AG10803 (cell line): ENCODE results near the gene SLC12A2.
A peak's percentile ranks its signal among the peaks of the same experiment; 100 is the strongest.

Source experiments
- DNase-seq: peaks from one replicate; pipeline ENCODE4 v3.0.0; 2010; ENCODE audit warnings: low read depth
- H3K4me3 ChIP-seq: 2 replicates; pipeline ENCODE4 v1.5.1; 2011; ENCODE audit warnings: mild to moderate bottlenecking, low read length, control low read depth
- TF ChIP-seq, protein P1 (sequence below): conservative IDR thresholded peaks from 2 replicates; pipeline ENCODE4 v1.5.1; 2011; ENCODE audit warnings: mild to moderate bottlenecking, low read length, control low read depth, inconsistent platforms

SLC12A2 gene

DNA sequence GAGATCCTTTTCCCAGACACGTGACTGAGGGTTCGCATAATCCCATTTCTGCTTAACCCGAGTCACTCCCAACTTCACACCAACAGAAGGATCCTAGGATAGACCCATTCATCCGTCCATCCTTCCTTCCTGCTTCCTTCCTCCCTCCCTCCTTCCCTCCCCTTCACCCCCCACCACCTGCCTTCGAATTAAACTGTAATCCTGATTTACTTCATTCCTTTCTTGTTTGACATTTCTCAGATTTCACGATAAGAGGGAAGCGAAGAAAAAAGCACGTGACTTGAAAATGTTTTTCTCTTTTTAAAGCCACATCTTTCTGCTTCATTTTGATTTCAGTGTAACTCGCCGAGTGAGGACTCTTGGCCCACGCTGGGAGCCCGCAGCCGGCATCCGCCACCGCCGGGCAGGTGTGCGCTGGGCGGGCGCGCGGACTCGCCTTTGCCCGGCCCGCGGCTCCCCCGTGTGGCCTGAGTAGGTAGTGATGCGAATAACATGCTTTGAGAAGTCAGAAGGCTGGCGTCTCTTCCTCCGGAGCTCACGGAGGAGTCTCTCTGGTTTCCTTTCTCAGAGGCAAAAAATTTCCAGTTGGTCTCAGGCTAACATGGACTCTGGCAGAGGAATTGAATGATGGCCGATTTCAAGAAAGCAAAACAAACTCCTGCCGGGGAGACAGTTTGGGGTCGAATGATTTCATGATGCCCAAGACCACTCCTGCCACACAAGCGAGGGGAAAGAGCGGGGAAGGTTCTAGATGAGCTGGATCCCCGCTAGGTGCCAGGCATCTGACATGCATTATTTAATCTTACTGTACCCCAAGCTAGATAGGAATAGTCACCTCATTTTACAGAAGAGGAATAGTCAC, 117.7 kb downstream of the SLC12A2 start:
- DNase-seq: peak; percentile 53
- TF ChIP-seq, protein P1, sequence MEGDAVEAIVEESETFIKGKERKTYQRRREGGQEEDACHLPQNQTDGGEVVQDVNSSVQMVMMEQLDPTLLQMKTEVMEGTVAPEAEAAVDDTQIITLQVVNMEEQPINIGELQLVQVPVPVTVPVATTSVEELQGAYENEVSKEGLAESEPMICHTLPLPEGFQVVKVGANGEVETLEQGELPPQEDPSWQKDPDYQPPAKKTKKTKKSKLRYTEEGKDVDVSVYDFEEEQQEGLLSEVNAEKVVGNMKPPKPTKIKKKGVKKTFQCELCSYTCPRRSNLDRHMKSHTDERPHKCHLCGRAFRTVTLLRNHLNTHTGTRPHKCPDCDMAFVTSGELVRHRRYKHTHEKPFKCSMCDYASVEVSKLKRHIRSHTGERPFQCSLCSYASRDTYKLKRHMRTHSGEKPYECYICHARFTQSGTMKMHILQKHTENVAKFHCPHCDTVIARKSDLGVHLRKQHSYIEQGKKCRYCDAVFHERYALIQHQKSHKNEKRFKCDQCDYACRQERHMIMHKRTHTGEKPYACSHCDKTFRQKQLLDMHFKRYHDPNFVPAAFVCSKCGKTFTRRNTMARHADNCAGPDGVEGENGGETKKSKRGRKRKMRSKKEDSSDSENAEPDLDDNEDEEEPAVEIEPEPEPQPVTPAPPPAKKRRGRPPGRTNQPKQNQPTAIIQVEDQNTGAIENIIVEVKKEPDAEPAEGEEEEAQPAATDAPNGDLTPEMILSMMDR: peak; percentile 67
- H3K4me3 ChIP-seq: peak overlapping the region; percentile 29

DNA sequence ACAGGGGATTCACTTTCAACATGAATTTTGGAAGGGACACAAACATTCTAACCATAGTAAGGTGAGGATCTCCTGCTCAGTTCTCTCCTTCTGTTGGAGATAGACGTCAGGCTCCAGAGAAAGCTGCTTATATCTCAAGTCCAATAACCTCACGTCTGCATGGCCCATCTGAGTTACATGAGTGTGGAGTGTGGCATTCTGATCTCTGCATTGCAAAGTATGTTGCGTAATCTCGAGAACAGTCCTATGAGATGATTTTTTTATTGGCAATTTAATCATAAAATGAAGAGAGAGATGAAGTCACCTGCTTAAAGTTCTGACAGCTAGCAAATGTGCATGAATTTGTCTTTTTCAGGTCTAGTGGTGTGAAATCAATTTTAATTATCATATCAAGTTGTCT, 118.8 kb downstream of the SLC12A2 start:
- TF ChIP-seq, protein P1: no peak
- DNase-seq: peak; percentile 12
- no peak overlapping the region for H3K4me3 ChIP-seq

DNA sequence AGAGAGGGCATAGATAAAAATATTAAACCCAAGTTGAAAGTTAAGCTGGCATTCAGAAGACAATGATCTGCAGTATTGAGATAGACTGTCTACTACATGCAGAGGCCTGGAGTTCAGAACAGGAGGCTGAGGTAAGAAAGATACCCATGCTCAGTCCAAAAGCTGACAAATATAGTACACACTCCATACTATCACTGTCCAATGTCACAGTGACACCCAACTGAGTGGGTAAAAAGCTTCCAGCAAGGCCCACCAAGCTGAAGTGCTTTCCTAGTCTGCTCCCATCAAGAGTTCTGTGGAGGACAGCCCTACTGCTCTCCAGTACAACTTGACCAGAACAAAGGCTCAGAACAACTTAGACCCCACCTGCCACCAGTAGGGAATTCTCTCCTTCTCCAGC, 124.9 kb downstream of the SLC12A2 start:
- TF ChIP-seq, protein P1: no peak
- DNase-seq: no peak
- H3K4me3 ChIP-seq: no peak overlapping the region

DNA sequence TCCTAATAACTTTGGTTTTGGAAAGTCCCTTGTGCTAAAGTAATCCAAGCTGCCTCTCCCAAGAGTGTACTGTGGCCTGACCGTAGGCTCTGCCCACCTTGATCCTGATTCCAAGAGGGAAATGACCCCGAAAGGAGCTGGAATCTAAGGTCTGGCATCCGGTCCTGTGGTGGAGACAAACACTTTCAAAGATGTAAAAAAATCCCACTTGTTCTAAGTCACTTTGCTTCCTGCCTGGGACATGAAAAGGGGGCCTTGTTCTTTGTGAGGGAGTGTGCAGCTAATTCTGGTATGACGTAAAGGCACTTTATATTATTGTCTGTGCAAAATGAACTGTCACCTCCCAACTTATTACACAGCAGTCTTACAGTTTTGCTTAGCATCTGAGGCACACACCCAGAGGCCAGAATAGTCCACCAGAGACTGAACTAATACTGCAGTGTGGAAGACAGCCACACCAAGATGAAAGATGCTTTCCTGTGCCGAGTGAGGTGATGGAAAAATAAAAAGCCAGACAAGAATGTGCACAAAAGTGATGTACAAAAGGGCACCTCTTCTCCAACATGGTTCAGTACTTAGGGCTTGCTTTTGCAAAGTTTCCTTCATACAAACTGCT, 128.7 kb downstream of the SLC12A2 start:
- no peak for DNase-seq
- TF ChIP-seq, protein P1: no peak
- H3K4me3 ChIP-seq: no peak overlapping the region

DNA sequence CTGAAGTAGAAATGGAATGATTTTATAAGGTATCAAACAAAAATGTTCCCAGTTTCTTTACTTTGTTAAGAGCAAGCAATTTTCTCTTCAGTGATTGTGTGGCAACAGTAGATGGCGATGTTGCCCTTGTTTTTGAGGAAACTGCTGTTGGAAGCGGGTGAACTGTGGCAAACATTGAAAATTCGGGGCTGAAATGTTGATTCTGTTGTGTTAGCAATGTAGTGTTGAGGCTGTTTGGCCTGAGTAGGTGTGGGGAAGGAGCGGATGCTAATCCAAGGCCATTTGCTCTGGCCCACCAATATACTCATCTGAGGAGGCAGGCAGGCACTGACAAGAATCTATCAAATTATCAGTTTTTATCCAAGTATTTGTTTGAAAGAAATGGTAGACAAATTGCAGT, 129.8 kb downstream of the SLC12A2 start:
- TF ChIP-seq, protein P1: peak; percentile 89
- H3K4me3 ChIP-seq: no peak overlapping the region
- peak; percentile 68 for DNase-seq

DNA sequence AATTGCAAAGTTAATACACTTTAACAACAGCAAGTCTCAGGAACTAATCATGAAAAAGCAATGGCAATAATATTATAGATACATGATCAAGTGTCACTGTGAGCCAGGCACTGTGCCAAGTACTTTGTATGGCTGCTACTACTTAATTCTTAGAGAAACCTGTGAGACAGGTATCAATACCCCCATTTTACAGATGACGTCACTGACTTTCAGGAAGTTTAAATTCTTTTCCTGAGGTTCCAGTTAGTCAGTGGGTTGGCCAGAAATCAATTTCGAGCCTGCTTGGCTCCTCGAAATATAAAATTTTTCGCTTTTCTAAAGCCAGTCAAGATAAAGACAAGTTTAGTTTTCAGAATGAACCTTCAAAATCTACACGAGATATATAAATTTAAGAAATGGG, 130.3 kb downstream of the SLC12A2 start:
- no peak overlapping the region for H3K4me3 ChIP-seq
- no peak for DNase-seq
- TF ChIP-seq, protein P1: no peak

DNA sequence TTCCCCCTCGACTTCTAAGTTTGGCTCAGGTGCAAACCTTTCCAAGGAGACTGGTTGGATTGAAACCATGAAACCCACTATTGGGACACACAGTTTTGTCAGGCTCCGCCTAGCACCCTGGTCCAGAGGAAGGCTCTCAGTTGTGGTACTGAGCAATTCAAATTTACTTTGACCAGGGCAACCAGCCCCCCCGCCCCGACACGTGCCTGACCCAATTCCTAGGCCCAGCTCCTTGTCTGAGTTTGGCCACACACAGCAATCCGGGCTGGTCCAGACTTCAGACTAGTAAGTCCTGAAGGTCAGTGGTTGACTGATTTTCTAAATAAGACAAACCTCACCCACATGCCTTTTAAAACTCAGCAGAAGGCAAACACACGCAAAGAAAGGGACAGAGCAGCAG, 132.7 kb downstream of the SLC12A2 start:
- no peak for DNase-seq
- TF ChIP-seq, protein P1: no peak
- no peak overlapping the region for H3K4me3 ChIP-seq
